Measurements from ENCODE around the gene INPP5A. TPM values are rescaled to one million over a fixed set of nuclear protein-coding genes. Genes with fewer than 3 reads are reported as not detected.

Gene INPP5A
- total RNA-seq, 2 experiments from 2014 or later, result 9.9 TPM

- Mint-ChIP-seq H3K27me3 (ENCODE audit: low read depth) (peaks cover 26% of the 10 kb centered on the region), H3K27ac (no peak overlapping the region), H3K4me1 (ENCODE audit: low read depth) (no peaks in the 10 kb centered on the region), H3K4me3 (no peak overlapping the region), H3K9me3 (ENCODE audit: insufficient read depth) (no peaks in the 10 kb centered on the region), H3K36me3 (ENCODE audit: low read depth) (peaks cover 2% of the 10 kb centered on the region)
- POLR2A ChIA-PET, result no interaction called here
- CTCF ChIA-PET, result interaction anchor here (0.6 kb wide), 1 partner anchor 1330 kb away, joined by 3 read pairs; no protein-coding TSS in a partner anchor
- no peak for ATAC-seq
- DNase-seq, result no peak
Observed at GRCh38 chr10:132783165-132783939, 245.8 kb downstream of the INPP5A start.

- H3K4me1 Mint-ChIP-seq (ENCODE audit: low read depth), result no peaks in the 10 kb centered on the region
- ChIA-PET POLR2A (no interaction called here), CTCF (no interaction called here)
- no peak overlapping the region for H3K4me3 Mint-ChIP-seq
- no peak for ATAC-seq
- H3K9me3 Mint-ChIP-seq (ENCODE audit: insufficient read depth), result no peaks in the 10 kb centered on the region
- no peak for DNase-seq
- peaks cover 2% of the 10 kb centered on the region for H3K36me3 Mint-ChIP-seq (ENCODE audit: low read depth)
- H3K27me3 Mint-ChIP-seq (ENCODE audit: low read depth), result peaks cover 26% of the 10 kb centered on the region
- H3K27ac Mint-ChIP-seq, result peak overlapping the region; percentile 46
Observed at GRCh38 chr10:132783940-132784865, 246.6 kb downstream of the INPP5A start.

GRCh38 chr10:132784866-132785722 is 247.5 kb downstream of the INPP5A start:
- no peak for DNase-seq
- peaks cover 31% of the 10 kb centered on the region for H3K27me3 Mint-ChIP-seq (ENCODE audit: low read depth)
- ChIA-PET POLR2A (no interaction called here), CTCF (no interaction called here)
- no peaks in the 10 kb centered on the region for H3K9me3 Mint-ChIP-seq (ENCODE audit: insufficient read depth)
- H3K4me1 Mint-ChIP-seq (ENCODE audit: low read depth), result no peaks in the 10 kb centered on the region
- no peak overlapping the region for H3K4me3 Mint-ChIP-seq
- peaks cover 2% of the 10 kb centered on the region for H3K36me3 Mint-ChIP-seq (ENCODE audit: low read depth)
- ATAC-seq, result no peak
- no peak overlapping the region for H3K27ac Mint-ChIP-seq

- CTCF ChIA-PET, result no interaction called here
- H3K4me1 Mint-ChIP-seq (ENCODE audit: low read depth), result no peaks in the 10 kb centered on the region
- H3K4me3 Mint-ChIP-seq, result no peak within 1 kb of the TSS
- no peak for ATAC-seq
- no peak within 1 kb of the TSS for H3K27ac Mint-ChIP-seq
- no peak for DNase-seq
- peaks cover 31% of the 10 kb centered on the region for H3K27me3 Mint-ChIP-seq (ENCODE audit: low read depth)
- POLR2A ChIA-PET, result no interaction called here
- H3K9me3 Mint-ChIP-seq (ENCODE audit: insufficient read depth), result no peaks in the 10 kb centered on the region
- H3K36me3 Mint-ChIP-seq (ENCODE audit: low read depth), result peaks cover 2% of the 10 kb centered on the region
Observed at GRCh38 chr10:132785723-132786475, 248.3 kb downstream of the INPP5A start, which contains the start of gene NKX6-2. TSS of gene NKX6-2 (minus strand) at chr10:132786147. CDS start at chr10:132785948, 199 bp downstream.

- Mint-ChIP-seq H3K4me1 (ENCODE audit: low read depth) (no peaks in the 10 kb centered on the region), H3K27ac (no peak overlapping the region), H3K4me3 (no peak overlapping the region), H3K9me3 (ENCODE audit: insufficient read depth) (no peaks in the 10 kb centered on the region), H3K36me3 (ENCODE audit: low read depth) (peaks cover 2% of the 10 kb centered on the region), H3K27me3 (ENCODE audit: low read depth) (peaks cover 31% of the 10 kb centered on the region)
- POLR2A ChIA-PET, result no interaction called here
- ATAC-seq (no peak), DNase-seq (no peak)
- CTCF ChIA-PET, result no interaction called here
Observed at GRCh38 chr10:132786476-132786883, 248.9 kb downstream of the INPP5A start.

GRCh38 chr10:132786884-132787494 is 249.4 kb downstream of the INPP5A start:
- no peak overlapping the region for H3K27ac Mint-ChIP-seq
- H3K27me3 Mint-ChIP-seq (ENCODE audit: low read depth), result peaks cover 31% of the 10 kb centered on the region
- no peak overlapping the region for H3K4me3 Mint-ChIP-seq
- no peaks in the 10 kb centered on the region for H3K4me1 Mint-ChIP-seq (ENCODE audit: low read depth)
- no peaks in the 10 kb centered on the region for H3K9me3 Mint-ChIP-seq (ENCODE audit: insufficient read depth)
- ATAC-seq, result no peak
- no peak for DNase-seq
- POLR2A ChIA-PET, result no interaction called here
- H3K36me3 Mint-ChIP-seq (ENCODE audit: low read depth), result peaks cover 2% of the 10 kb centered on the region
- CTCF ChIA-PET, result no interaction called here

- H3K27me3 Mint-ChIP-seq (ENCODE audit: low read depth), result peaks cover 31% of the 10 kb centered on the region
- H3K36me3 Mint-ChIP-seq (ENCODE audit: low read depth), result peaks cover 2% of the 10 kb centered on the region
- ATAC-seq (no peak), DNase-seq (no peak)
- POLR2A ChIA-PET, result no interaction called here
- no peaks in the 10 kb centered on the region for H3K9me3 Mint-ChIP-seq (ENCODE audit: insufficient read depth)
- H3K27ac Mint-ChIP-seq, result no peak overlapping the region
- H3K4me3 Mint-ChIP-seq, result no peak overlapping the region
- no peaks in the 10 kb centered on the region for H3K4me1 Mint-ChIP-seq (ENCODE audit: low read depth)
- CTCF ChIA-PET, result no interaction called here
Observed at GRCh38 chr10:132787495-132788179, 250.1 kb downstream of the INPP5A start.

- H3K27me3 Mint-ChIP-seq (ENCODE audit: low read depth), result peaks cover 25% of the 10 kb centered on the region
- CTCF ChIA-PET, result no interaction called here
- POLR2A ChIA-PET, result interaction anchor here (0.6 kb wide), 1 partner anchor 11 kb away, joined by 3 read pairs; no protein-coding TSS in a partner anchor
Observed at GRCh38 chr10:132788180-132788830, 250.7 kb downstream of the INPP5A start.

GRCh38 chr10:132788831-132789219 is 251.2 kb downstream of the INPP5A start:
- ATAC-seq, result no peak
- CTCF ChIA-PET, result no interaction called here
- Mint-ChIP-seq H3K27me3 (ENCODE audit: low read depth) (peaks cover 19% of the 10 kb centered on the region), H3K9me3 (ENCODE audit: insufficient read depth) (no peaks in the 10 kb centered on the region), H3K27ac (no peak overlapping the region), H3K4me1 (ENCODE audit: low read depth) (no peaks in the 10 kb centered on the region), H3K4me3 (no peak overlapping the region), H3K36me3 (ENCODE audit: low read depth) (no peaks in the 10 kb centered on the region)
- no peak for DNase-seq
- POLR2A ChIA-PET, result interaction anchor here (0.6 kb wide), 1 partner anchor 12 kb away, joined by 3 read pairs; no protein-coding TSS in a partner anchor

More at GRCh38 chr10:132788180-132788830, 250.7 kb downstream of the INPP5A start:
- peaks cover 2% of the 10 kb centered on the region for H3K36me3 Mint-ChIP-seq (ENCODE audit: low read depth)
- no peaks in the 10 kb centered on the region for H3K9me3 Mint-ChIP-seq (ENCODE audit: insufficient read depth)
- DNase-seq, result no peak
- H3K4me1 Mint-ChIP-seq (ENCODE audit: low read depth), result no peaks in the 10 kb centered on the region
- ATAC-seq, result no peak
- H3K4me3 Mint-ChIP-seq, result no peak overlapping the region
- no peak overlapping the region for H3K27ac Mint-ChIP-seq

- no peaks in the 10 kb centered on the region for H3K9me3 Mint-ChIP-seq (ENCODE audit: insufficient read depth)
- CTCF ChIA-PET, result no interaction called here
- no peak for ATAC-seq
- no peak overlapping the region for H3K4me3 Mint-ChIP-seq
- POLR2A ChIA-PET, result no interaction called here
- no peak for DNase-seq
- no peaks in the 10 kb centered on the region for H3K36me3 Mint-ChIP-seq (ENCODE audit: low read depth)
- no peaks in the 10 kb centered on the region for H3K4me1 Mint-ChIP-seq (ENCODE audit: low read depth)
- H3K27me3 Mint-ChIP-seq (ENCODE audit: low read depth), result peaks cover 15% of the 10 kb centered on the region
- no peak overlapping the region for H3K27ac Mint-ChIP-seq
Observed at GRCh38 chr10:132789659-132790148, 252.1 kb downstream of the INPP5A start.
